Measurements from ENCODE around the gene RTP4. TPM values are rescaled to one million over a fixed set of nuclear protein-coding genes. Genes with fewer than 3 reads are reported as not detected.

Gene RTP4
- total and polyA plus RNA-seq, 10 donors, result 8.2 to 15.7 (median 10.6) TPM

- H3K9me3 ChIP-seq, result peaks cover 0 to 29% (median 0%) of the 10 kb centered on the region in 8 donors
- H3K27me3 ChIP-seq (replicated peaks in 1 of 7), result no peaks in the 10 kb centered on the region
- H3K36me3 ChIP-seq, result peaks cover 0 to 38% (median 20%) of the 10 kb centered on the region in 6 donors
- peak overlapping the region; percentile 80 to 97 (median 90) for H3K27ac ChIP-seq
- 14 to 33% (median 25%) methylated on average over 1 of the region's 1 CpG for WGBS, 5 donors
- peak overlapping the region; percentile 44 to 69 (median 59) for H3K4me3 ChIP-seq
- intact Hi-C loops (cut with DNase I; ENCODE audit: low total_unique reads), result no loop called here
- peaks cover 11 to 35% (median 25%) of the 10 kb centered on the region in 6 donors for H3K4me1 ChIP-seq
- DNase-seq, result no peak
- TF ChIP-seq CTCF (IDR thresholded peaks at IDR 0.05 in 8 of 11, conservative IDR thresholded peaks at IDR 0.05 in 3 of 11) (no peak), POLR2AphosphoS5 (IDR thresholded peaks at IDR 0.05) (no peak), POLR2A (IDR thresholded peaks at IDR 0.05) (no peak)
Measured at GRCh38 chr3:187369089-187369447, 883 bp downstream of the RTP4 start.

GRCh38 chr3:187370051-187370450 lies 1.9 kb downstream of the RTP4 start:
- Histone ChIP-seq H3K4me1 (peaks cover 11 to 35% (median 25%) of the 10 kb centered on the region in 6 donors), H3K4me3 (peak overlapping the region in 6 of 8 donors; percentile 12 to 69 (median 54)), H3K27me3 (replicated peaks in 1 of 7) (no peaks in the 10 kb centered on the region), H3K27ac (peak overlapping the region in 2 of 8 donors; percentile 90 to 97), H3K36me3 (peaks cover 0 to 38% (median 20%) of the 10 kb centered on the region in 6 donors), H3K9me3 (peaks cover 0 to 39% (median 0%) of the 10 kb centered on the region in 8 donors)
- no peak for DNase-seq
- intact Hi-C loops (cut with DNase I; ENCODE audit: low total_unique reads), result no loop called here
- 70 to 87% (median 79%) methylated on average over 3 of the region's 3 CpGs for WGBS, 5 donors
- no peak for TF ChIP-seq CTCF (IDR thresholded peaks at IDR 0.05 in 8 of 11, conservative IDR thresholded peaks at IDR 0.05 in 3 of 11)
- no peak for TF ChIP-seq POLR2AphosphoS5 (IDR thresholded peaks at IDR 0.05)
- no peak for TF ChIP-seq POLR2A (IDR thresholded peaks at IDR 0.05)

GRCh38 chr3:187375581-187375980 lies 7.4 kb downstream of the RTP4 start:
- no peak overlapping the region for H3K27ac ChIP-seq
- TF ChIP-seq CTCF (IDR thresholded peaks at IDR 0.05 in 8 of 11, conservative IDR thresholded peaks at IDR 0.05 in 3 of 11) (no peak), POLR2A (IDR thresholded peaks at IDR 0.05) (no peak), POLR2AphosphoS5 (IDR thresholded peaks at IDR 0.05) (no peak)
- peaks cover 0 to 51% (median 3%) of the 10 kb centered on the region in 8 donors for H3K9me3 ChIP-seq
- WGBS, 5 donors, result 83 to 100% (median 88%) methylated on average over 5 of the region's 5 CpGs
- DNase-seq, result no peak
- no peak overlapping the region for H3K4me3 ChIP-seq
- intact Hi-C loops (cut with DNase I; ENCODE audit: low total_unique reads), result no loop called here
- peaks cover 0 to 7% (median 3%) of the 10 kb centered on the region in 6 donors for H3K4me1 ChIP-seq
- no peaks in the 10 kb centered on the region for H3K27me3 ChIP-seq (replicated peaks in 1 of 7)
- H3K36me3 ChIP-seq, result peaks cover 0 to 55% (median 19%) of the 10 kb centered on the region in 6 donors

GRCh38 chr3:187377842-187378241 lies 9.7 kb downstream of the RTP4 start:
- Histone ChIP-seq H3K9me3 (peaks cover 0 to 32% (median 3%) of the 10 kb centered on the region in 8 donors), H3K4me3 (no peak overlapping the region), H3K4me1 (no peaks in the 10 kb centered on the region), H3K27me3 (replicated peaks in 1 of 7) (no peaks in the 10 kb centered on the region), H3K36me3 (peaks cover 0 to 33% (median under 1%) of the 10 kb centered on the region in 6 donors), H3K27ac (no peak overlapping the region)
- 84 to 100% (median 97%) methylated on average over 1 of the region's 1 CpG for WGBS, 5 donors
- TF ChIP-seq CTCF (IDR thresholded peaks at IDR 0.05 in 8 of 11, conservative IDR thresholded peaks at IDR 0.05 in 3 of 11), result no peak
- TF ChIP-seq POLR2AphosphoS5 (IDR thresholded peaks at IDR 0.05), result no peak
- TF ChIP-seq POLR2A (IDR thresholded peaks at IDR 0.05), result no peak
- intact Hi-C loops (cut with DNase I; ENCODE audit: low total_unique reads), result no loop called here
- DNase-seq, result no peak

Data from spleen (tissue), 11 donors.